Measurements from ENCODE around the gene MROH2A.

DNA sequence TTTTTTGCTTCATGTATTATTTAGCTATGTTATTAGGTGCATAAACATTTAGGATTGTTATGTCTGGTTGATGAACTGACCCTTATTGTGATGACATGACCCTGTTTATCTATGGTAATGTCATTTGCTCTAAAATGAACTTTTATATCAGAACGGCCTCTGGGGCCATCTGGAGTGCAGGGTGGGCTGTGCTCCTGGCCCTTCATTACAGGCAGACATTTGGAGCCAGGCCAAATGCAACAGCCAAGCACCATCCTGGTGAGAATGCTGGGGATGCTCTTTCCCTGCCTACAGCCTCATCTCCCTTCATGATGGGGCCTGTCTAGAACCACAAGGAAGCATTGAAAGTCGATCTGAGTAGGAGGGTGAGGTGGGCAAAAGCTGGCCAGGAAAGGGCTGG lies 38.2 kb downstream of the MROH2A start:
- TF ChIP-seq EZH2 (IDR thresholded peaks at IDR 0.05) (no peak), POLR2AphosphoS5 (IDR thresholded peaks at IDR 0.05; ENCODE audit: borderline replicate concordance, low read depth, low read length) (no peak)

Data from SK-N-MC (cell line).